ENCODE measurements around the gene UGT1A3. TPM values are rescaled to one million over a fixed set of nuclear protein-coding genes. Genes with fewer than 3 reads are reported as not detected.
A peak's percentile ranks its signal among the peaks of the same experiment; 100 is the strongest.

The UGT1A3 gene
- total RNA-seq, 4 donors from 2014 or later = 2.6 to 3.2 (median 2.6) TPM; not detected in 1

DNA sequence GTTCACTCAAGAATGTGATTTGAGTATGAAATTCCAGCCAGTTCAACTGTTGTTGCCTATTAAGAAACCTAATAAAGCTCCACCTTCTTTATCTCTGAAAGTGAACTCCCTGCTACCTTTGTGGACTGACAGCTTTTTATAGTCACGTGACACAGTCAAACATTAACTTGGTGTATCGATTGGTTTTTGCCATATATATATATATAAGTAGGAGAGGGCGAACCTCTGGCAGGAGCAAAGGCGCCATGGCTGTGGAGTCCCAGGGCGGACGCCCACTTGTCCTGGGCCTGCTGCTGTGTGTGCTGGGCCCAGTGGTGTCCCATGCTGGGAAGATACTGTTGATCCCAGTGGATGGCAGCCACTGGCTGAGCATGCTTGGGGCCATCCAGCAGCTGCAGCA, 31.2 kb downstream of the UGT1A3 start, which contains the start of gene UGT1A1:
Gene UGT1A1, plus strand, starts transcription at position 228 of the 400 bp plus-strand sequence. Its CDS starts 18 bp downstream, at position 246.
- H3K9me3 ChIP-seq = no peaks in the 10 kb centered on the region
- TF ChIP-seq, protein P1, sequence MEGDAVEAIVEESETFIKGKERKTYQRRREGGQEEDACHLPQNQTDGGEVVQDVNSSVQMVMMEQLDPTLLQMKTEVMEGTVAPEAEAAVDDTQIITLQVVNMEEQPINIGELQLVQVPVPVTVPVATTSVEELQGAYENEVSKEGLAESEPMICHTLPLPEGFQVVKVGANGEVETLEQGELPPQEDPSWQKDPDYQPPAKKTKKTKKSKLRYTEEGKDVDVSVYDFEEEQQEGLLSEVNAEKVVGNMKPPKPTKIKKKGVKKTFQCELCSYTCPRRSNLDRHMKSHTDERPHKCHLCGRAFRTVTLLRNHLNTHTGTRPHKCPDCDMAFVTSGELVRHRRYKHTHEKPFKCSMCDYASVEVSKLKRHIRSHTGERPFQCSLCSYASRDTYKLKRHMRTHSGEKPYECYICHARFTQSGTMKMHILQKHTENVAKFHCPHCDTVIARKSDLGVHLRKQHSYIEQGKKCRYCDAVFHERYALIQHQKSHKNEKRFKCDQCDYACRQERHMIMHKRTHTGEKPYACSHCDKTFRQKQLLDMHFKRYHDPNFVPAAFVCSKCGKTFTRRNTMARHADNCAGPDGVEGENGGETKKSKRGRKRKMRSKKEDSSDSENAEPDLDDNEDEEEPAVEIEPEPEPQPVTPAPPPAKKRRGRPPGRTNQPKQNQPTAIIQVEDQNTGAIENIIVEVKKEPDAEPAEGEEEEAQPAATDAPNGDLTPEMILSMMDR (IDR thresholded peaks at IDR 0.05) = no peak
- no peak for TF ChIP-seq EP300 (IDR thresholded peaks at IDR 0.05; ENCODE audit: low read depth)
- TF ChIP-seq POLR2AphosphoS5 (IDR thresholded peaks at IDR 0.05) = no peak
- TF ChIP-seq POLR2A (IDR thresholded peaks at IDR 0.05) = no peak
- H3K4me3 ChIP-seq = no peak within 1 kb of the TSS
- intact Hi-C loops (cut with DNase I; ENCODE audit: low total_unique reads) = no loop called here
- no peaks in the 10 kb centered on the region for H3K36me3 ChIP-seq
- peaks cover 0 to 36% (median 9%) of the 10 kb centered on the region in 4 donors for H3K4me1 ChIP-seq
- DNase-seq = no peak
- no peaks in the 10 kb centered on the region for H3K27me3 ChIP-seq
- in situ Hi-C loops (cut with MboI; ENCODE audit: low pct_ligation_motif_present in 1 of 4, low pct_unique_long_range_greater_than_20kb in 1 of 4, low sequenced_read_pairs in 3 of 4) = no loop called here
- no peak within 1 kb of the TSS for H3K27ac ChIP-seq
- WGBS, 2 donors (ENCODE audit: low coverage in 1 of 2) = 40 to 82% methylated on average over 2 to 6 of the region's 6 CpGs

DNA sequence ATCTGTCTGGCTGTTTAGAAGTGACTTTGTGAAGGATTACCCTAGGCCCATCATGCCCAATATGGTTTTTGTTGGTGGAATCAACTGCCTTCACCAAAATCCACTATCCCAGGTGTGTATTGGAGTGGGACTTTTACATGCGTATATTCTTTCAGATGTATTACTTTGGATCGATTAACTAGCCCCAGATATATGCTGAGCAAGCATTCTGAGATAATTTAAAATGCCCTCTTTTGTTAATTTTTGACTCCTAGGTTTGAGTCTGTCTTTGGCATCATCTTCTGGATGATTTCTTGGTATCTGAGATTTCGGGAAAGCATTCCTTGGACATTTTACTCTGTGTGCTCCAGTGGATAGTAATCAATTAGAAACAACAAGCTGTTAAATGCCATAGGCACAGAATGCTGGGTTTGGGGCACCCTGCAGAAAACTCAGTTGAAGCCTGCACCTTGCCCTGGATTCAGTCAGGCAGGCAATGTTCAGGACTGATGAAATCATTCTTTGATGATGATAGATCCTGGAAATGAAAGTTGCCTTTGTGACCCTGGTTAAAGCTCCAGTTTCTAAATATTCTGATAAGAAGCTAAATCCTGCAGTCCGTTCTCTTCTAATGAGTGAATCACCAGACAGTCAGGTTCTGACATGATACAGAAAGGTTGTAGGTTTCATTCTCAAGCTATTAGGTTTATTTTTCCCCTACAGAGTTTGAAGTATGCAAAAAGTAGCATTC, 32.4 kb downstream of the UGT1A3 start:
- no peak for DNase-seq
- Histone ChIP-seq H3K27ac (no peak overlapping the region), H3K4me3 (no peak overlapping the region), H3K27me3 (no peaks in the 10 kb centered on the region), H3K36me3 (no peaks in the 10 kb centered on the region), H3K9me3 (no peaks in the 10 kb centered on the region), H3K4me1 (peaks cover 0 to 36% (median 9%) of the 10 kb centered on the region in 4 donors)
- in situ Hi-C loops (cut with MboI; ENCODE audit: low pct_ligation_motif_present in 1 of 4, low pct_unique_long_range_greater_than_20kb in 1 of 4, low sequenced_read_pairs in 3 of 4) = no loop called here
- intact Hi-C loops (cut with DNase I; ENCODE audit: low total_unique reads) = no loop called here
- WGBS, 2 donors (ENCODE audit: low coverage in 1 of 2) = 77 to 83% methylated on average over 3 to 4 of the region's 4 CpGs
- TF ChIP-seq POLR2AphosphoS5 (IDR thresholded peaks at IDR 0.05) (no peak), POLR2A (IDR thresholded peaks at IDR 0.05) (no peak), EP300 (IDR thresholded peaks at IDR 0.05; ENCODE audit: low read depth) (no peak)
- TF ChIP-seq, protein P1 (IDR thresholded peaks at IDR 0.05) = no peak

DNA sequence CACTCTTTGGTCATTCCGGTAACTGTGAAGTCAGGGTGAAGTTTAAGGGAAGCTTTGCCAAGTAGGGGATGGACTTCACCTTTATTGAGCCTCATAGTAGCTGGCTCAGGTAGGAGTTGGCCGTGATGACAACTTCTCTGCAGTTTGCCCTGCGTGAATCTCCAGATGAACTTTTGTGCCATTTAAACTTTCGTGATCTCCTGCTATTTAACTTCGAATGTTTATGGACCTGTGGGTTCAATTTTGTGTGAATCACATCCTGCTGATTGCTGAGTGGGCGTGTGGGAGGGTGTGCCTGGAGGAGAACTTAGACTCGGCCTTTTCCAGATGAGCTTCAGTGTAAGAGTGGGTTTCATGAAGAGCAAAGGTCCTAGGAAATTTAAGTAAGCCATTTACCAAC, 35.4 kb downstream of the UGT1A3 start:
- in situ Hi-C loops (cut with MboI; ENCODE audit: low pct_ligation_motif_present in 1 of 4, low pct_unique_long_range_greater_than_20kb in 1 of 4, low sequenced_read_pairs in 3 of 4) (no loop called here), intact Hi-C loops (cut with DNase I; ENCODE audit: low total_unique reads) (no loop called here)
- peaks cover 0 to 20% (median 7%) of the 10 kb centered on the region in 4 donors for H3K4me1 ChIP-seq
- H3K27ac ChIP-seq = peak overlapping the region in 1 of 4 donors; percentile 46
- no peaks in the 10 kb centered on the region for H3K9me3 ChIP-seq
- WGBS, 2 donors (ENCODE audit: low coverage in 1 of 2) = 41% methylated on average over 7 of the region's 7 CpGs; no CpG with 5 or more reads in 1 of the 2 donors
- H3K27me3 ChIP-seq = no peaks in the 10 kb centered on the region
- H3K36me3 ChIP-seq = no peaks in the 10 kb centered on the region
- H3K4me3 ChIP-seq = no peak overlapping the region
- TF ChIP-seq, protein P1 (IDR thresholded peaks at IDR 0.05) = no peak
- TF ChIP-seq POLR2AphosphoS5 (IDR thresholded peaks at IDR 0.05) = peak in 1 of 3 donors; percentile 36
- peak; percentile 34 for DNase-seq

DNA sequence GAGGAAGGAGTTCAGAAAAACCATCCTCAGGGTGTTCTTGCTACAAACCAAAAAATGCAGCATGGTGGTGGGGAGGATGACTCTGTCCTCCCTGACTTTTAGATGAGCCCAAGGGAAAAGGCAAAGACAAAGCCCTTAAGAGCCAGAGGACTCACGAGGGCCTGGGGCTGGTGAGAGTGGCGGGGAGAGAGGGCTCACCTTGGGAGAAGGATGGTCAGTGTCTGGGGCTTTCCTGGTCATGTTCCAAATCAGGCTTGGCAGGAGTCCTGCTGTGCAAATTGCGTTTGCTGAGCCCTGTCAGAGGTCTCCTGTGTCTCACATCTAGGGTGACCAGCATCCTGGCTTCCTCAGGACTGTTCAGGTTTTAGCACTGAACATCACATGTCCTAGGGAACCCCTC, 35.9 kb downstream of the UGT1A3 start:
- DNase-seq = no peak
- H3K9me3 ChIP-seq = no peaks in the 10 kb centered on the region
- no peaks in the 10 kb centered on the region for H3K36me3 ChIP-seq
- TF ChIP-seq, protein P1 (IDR thresholded peaks at IDR 0.05) = no peak
- TF ChIP-seq EP300 (IDR thresholded peaks at IDR 0.05; ENCODE audit: low read depth) (no peak), POLR2A (IDR thresholded peaks at IDR 0.05) (no peak), POLR2AphosphoS5 (IDR thresholded peaks at IDR 0.05) (no peak)
- intact Hi-C loops (cut with DNase I; ENCODE audit: low total_unique reads) = no loop called here
- 49 to 73% methylated on average over 2 to 3 of the region's 3 CpGs for WGBS, 2 donors (ENCODE audit: low coverage in 1 of 2)
- in situ Hi-C loops (cut with MboI; ENCODE audit: low pct_ligation_motif_present in 1 of 4, low pct_unique_long_range_greater_than_20kb in 1 of 4, low sequenced_read_pairs in 3 of 4) = no loop called here
- H3K4me1 ChIP-seq = peaks cover 0 to 15% (median 6%) of the 10 kb centered on the region in 4 donors
- H3K27ac ChIP-seq = peak overlapping the region in 1 of 4 donors; percentile 46
- H3K4me3 ChIP-seq = no peak overlapping the region
- no peaks in the 10 kb centered on the region for H3K27me3 ChIP-seq
